GM23338 (cell line): ENCODE results near the gene CNPY4. TPM values are rescaled to one million over a fixed set of nuclear protein-coding genes. Genes with fewer than 3 reads are reported as not detected.
A peak's percentile ranks its signal among the peaks of the same experiment; 100 is the strongest.

Experiments
- ATAC-seq: fragments of 200-7000 bp; cut with Tn5 transposase; 3 replicates; pipeline ENCODE4 v1.9.1; 2020
- DNase-seq: peaks from one replicate; pipeline ENCODE4 v3.0.0-alpha.2; 2015; ENCODE audit warnings: low spot score
- H2AFZ ChIP-seq: fragments of 200-600 bp; sonication (generic); 2 replicates; pipeline ENCODE4 v1.8.0; 2016; ENCODE audit warnings: antibody characterized with exemption, mild to moderate bottlenecking, moderate library complexity
- H3F3A ChIP-seq: fragments of 200-600 bp; sonication (generic); replicated peaks from 2 replicates; pipeline ENCODE4 v1.8.0; 2017; ENCODE audit warnings: antibody characterized with exemption, mixed run types, low read depth
- H3K27ac ChIP-seq: fragments of 200-600 bp; sonication (generic); 2 replicates; pipeline ENCODE4 v1.6.1; 2016; ENCODE audit warnings: low read depth
- H3K27me3 ChIP-seq: fragments of 200-600 bp; sonication (generic); 2 replicates; pipeline ENCODE4 v1.8.0; 2016; ENCODE audit warnings: mild to moderate bottlenecking, mixed run types, moderate library complexity; ENCODE audit not compliant: insufficient read depth
- H3K36me3 ChIP-seq: fragments of 200-600 bp; sonication (generic); 2 replicates; pipeline ENCODE4 v1.8.0; 2016; ENCODE audit warnings: mild to moderate bottlenecking; ENCODE audit not compliant: insufficient read depth
- H3K4me1 ChIP-seq: fragments of 200-600 bp; sonication (generic); 2 replicates; pipeline ENCODE4 v1.8.0; 2016; ENCODE audit warnings: mild to moderate bottlenecking, moderate library complexity; ENCODE audit not compliant: insufficient read depth
- H3K4me2 ChIP-seq: fragments of 200-600 bp; sonication (generic); 2 replicates; pipeline ENCODE4 v1.7.1; 2017; ENCODE audit warnings: mixed run types
- H3K4me3 ChIP-seq: fragments of 200-600 bp; sonication (generic); 2 replicates; pipeline ENCODE4 v1.6.1; 2016; ENCODE audit warnings: mixed run types
- H3K79me2 ChIP-seq: fragments of 200-600 bp; sonication (generic); replicated peaks from 2 replicates; pipeline ENCODE4 v1.8.0; 2017; ENCODE audit warnings: mild to moderate bottlenecking; ENCODE audit not compliant: insufficient read depth
- H3K9me2 ChIP-seq: fragments of 200-600 bp; sonication (generic); 2 replicates; pipeline ENCODE4 v1.8.0; 2017; ENCODE audit not compliant: insufficient read depth
- H4K20me1 ChIP-seq: fragments of 200-600 bp; sonication (generic); replicated peaks from 2 replicates; pipeline ENCODE4 v1.8.0; 2017; ENCODE audit warnings: mild to moderate bottlenecking; ENCODE audit not compliant: insufficient read depth
- H3K27ac Mint-ChIP-seq: 2 replicates; pipeline ENCODE4 v1.8.0; 2020; ENCODE audit warnings: inconsistent platforms, mild to moderate bottlenecking, moderate library complexity, mixed read lengths
- H3K27me3 Mint-ChIP-seq: 3 replicates; pipeline ENCODE4 v1.8.0; 2022; ENCODE audit warnings: low read depth, mild to moderate bottlenecking, moderate library complexity, mixed read lengths, inconsistent platforms; ENCODE audit not compliant: insufficient read depth, poor library complexity
- H3K36me3 Mint-ChIP-seq: 3 replicates; pipeline ENCODE4 v1.8.0; 2021; ENCODE audit warnings: low read depth, mild to moderate bottlenecking, inconsistent platforms, moderate library complexity, mixed read lengths
- H3K4me1 Mint-ChIP-seq: 3 replicates; pipeline ENCODE4 v1.8.0; 2020; ENCODE audit warnings: mild to moderate bottlenecking, inconsistent platforms, mixed read lengths
- H3K4me3 Mint-ChIP-seq: 3 replicates; pipeline ENCODE4 v1.8.0; 2021; ENCODE audit warnings: moderate library complexity, mild to moderate bottlenecking, inconsistent platforms, mixed read lengths
- H3K9me3 Mint-ChIP-seq: 3 replicates; pipeline ENCODE4 v1.8.0; 2020; ENCODE audit warnings: moderate library complexity, mild to moderate bottlenecking, inconsistent platforms, mixed read lengths
- CREB1 ChIP-seq: fragments of 250-450 bp; sonication (Bioruptor Pico); IDR thresholded peaks from 2 replicates; pipeline ENCODE4 v1.5.0; 2020; ENCODE audit warnings: low read depth, mild to moderate bottlenecking, moderate library complexity
- CTCF ChIP-seq, 2 experiments: fragments of 200-600 bp in 1 of 2; sonication (generic) in 1 of 2; conservative IDR thresholded peaks; 2 replicates each; pipeline versions ENCODE4 v1.5.1 to v1.6.1; 2016 to 2017; ENCODE audit warnings: antibody characterized with exemption in 2 of 2, low read depth in 2 of 2, mild to moderate bottlenecking in 2 of 2, moderate library complexity in 1 of 2
- JUNB ChIP-seq: IDR thresholded peaks from one replicate; pipeline ENCODE4 v1.6.1; 2016; ENCODE audit warnings: antibody characterized with exemption; ENCODE audit not compliant: unreplicated experiment
- POLR2AphosphoS5 ChIP-seq: IDR thresholded peaks from 2 replicates; pipeline ENCODE4 v1.6.1; 2016; ENCODE audit warnings: antibody characterized with exemption, low read depth
- ZNF114 ChIP-seq: fragments of 250-450 bp; sonication (Bioruptor Pico); IDR thresholded peaks from 2 replicates; pipeline ENCODE4 v1.5.0; 2020; ENCODE audit warnings: mild to moderate bottlenecking, moderate library complexity
- ZNF331 ChIP-seq: fragments of 250-450 bp; sonication (Bioruptor Pico); IDR thresholded peaks from 2 replicates; pipeline ENCODE4 v1.5.0; 2020; ENCODE audit warnings: low read depth, mild to moderate bottlenecking, moderate library complexity
- polyA plus RNA-seq: library from polyadenylated mRNA; unstranded; fragments of >200 nt; fragmentation: Nextera tagmentation; extraction: Ambion mirVana; gene quantifications from 2 replicates; pipeline ENCODE4 v1.2.1, GENCODE V29; 2016
- total RNA-seq: library from RNA; depleted of rRNA; stranded (reverse); fragments of >200 nt; shearing (Covaris generic); gene quantifications from 2 replicates; pipeline ENCODE4 v1.2.3, GENCODE V29; 2014
- TF ChIP-seq, protein P1 (sequence below): fragments of 250-450 bp; sonication (Bioruptor Pico); IDR thresholded peaks from 2 replicates; pipeline ENCODE4 v1.5.0; 2020; ENCODE audit warnings: mild to moderate bottlenecking, moderate library complexity
- TF ChIP-seq, protein P2 (sequence below): IDR thresholded peaks from one replicate; pipeline ENCODE4 v1.6.1; 2018; ENCODE audit warnings: antibody characterized with exemption; ENCODE audit not compliant: unreplicated experiment

CNPY4 gene
- total and polyA plus RNA-seq, 2 experiments from 2014 or later: 10.7 to 12.0 TPM

- TF ChIP-seq, protein P1, sequence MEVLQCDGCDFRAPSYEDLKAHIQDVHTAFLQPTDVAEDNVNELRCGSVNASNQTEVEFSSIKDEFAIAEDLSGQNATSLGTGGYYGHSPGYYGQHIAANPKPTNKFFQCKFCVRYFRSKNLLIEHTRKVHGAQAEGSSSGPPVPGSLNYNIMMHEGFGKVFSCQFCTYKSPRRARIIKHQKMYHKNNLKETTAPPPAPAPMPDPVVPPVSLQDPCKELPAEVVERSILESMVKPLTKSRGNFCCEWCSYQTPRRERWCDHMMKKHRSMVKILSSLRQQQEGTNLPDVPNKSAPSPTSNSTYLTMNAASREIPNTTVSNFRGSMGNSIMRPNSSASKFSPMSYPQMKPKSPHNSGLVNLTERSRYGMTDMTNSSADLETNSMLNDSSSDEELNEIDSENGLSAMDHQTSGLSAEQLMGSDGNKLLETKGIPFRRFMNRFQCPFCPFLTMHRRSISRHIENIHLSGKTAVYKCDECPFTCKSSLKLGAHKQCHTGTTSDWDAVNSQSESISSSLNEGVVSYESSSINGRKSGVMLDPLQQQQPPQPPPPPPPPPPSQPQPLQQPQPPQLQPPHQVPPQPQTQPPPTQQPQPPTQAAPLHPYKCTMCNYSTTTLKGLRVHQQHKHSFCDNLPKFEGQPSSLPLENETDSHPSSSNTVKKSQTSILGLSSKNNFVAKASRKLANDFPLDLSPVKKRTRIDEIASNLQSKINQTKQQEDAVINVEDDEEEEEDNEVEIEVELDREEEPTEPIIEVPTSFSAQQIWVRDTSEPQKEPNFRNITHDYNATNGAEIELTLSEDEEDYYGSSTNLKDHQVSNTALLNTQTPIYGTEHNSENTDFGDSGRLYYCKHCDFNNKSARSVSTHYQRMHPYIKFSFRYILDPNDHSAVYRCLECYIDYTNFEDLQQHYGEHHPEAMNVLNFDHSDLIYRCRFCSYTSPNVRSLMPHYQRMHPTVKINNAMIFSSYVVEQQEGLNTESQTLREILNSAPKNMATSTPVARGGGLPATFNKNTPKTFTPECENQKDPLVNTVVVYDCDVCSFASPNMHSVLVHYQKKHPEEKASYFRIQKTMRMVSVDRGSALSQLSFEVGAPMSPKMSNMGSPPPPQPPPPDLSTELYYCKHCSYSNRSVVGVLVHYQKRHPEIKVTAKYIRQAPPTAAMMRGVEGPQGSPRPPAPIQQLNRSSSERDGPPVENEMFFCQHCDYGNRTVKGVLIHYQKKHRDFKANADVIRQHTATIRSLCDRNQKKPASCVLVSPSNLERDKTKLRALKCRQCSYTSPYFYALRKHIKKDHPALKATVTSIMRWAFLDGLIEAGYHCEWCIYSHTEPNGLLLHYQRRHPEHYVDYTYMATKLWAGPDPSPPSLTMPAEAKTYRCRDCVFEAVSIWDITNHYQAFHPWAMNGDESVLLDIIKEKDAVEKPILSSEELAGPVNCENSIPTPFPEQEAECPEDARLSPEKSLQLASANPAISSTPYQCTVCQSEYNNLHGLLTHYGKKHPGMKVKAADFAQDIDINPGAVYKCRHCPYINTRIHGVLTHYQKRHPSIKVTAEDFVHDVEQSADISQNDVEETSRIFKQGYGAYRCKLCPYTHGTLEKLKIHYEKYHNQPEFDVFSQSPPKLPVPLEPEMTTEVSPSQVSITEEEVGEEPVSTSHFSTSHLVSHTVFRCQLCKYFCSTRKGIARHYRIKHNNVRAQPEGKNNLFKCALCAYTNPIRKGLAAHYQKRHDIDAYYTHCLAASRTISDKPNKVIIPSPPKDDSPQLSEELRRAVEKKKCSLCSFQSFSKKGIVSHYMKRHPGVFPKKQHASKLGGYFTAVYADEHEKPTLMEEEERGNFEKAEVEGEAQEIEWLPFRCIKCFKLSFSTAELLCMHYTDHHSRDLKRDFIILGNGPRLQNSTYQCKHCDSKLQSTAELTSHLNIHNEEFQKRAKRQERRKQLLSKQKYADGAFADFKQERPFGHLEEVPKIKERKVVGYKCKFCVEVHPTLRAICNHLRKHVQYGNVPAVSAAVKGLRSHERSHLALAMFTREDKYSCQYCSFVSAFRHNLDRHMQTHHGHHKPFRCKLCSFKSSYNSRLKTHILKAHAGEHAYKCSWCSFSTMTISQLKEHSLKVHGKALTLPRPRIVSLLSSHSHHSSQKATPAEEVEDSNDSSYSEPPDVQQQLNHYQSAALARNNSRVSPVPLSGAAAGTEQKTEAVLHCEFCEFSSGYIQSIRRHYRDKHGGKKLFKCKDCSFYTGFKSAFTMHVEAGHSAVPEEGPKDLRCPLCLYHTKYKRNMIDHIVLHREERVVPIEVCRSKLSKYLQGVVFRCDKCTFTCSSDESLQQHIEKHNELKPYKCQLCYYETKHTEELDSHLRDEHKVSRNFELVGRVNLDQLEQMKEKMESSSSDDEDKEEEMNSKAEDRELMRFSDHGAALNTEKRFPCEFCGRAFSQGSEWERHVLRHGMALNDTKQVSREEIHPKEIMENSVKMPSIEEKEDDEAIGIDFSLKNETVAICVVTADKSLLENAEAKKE (CRISPR knock-in tag): no peak
- TF ChIP-seq POLR2AphosphoS5 (no peak), ZNF114 (CRISPR knock-in tag) (no peak), ZNF331 (CRISPR knock-in tag) (no peak)
These were observed 4.4 kb upstream of the CNPY4 start (continued) for GRCh38 chr7:100115026-100115425.

DNA sequence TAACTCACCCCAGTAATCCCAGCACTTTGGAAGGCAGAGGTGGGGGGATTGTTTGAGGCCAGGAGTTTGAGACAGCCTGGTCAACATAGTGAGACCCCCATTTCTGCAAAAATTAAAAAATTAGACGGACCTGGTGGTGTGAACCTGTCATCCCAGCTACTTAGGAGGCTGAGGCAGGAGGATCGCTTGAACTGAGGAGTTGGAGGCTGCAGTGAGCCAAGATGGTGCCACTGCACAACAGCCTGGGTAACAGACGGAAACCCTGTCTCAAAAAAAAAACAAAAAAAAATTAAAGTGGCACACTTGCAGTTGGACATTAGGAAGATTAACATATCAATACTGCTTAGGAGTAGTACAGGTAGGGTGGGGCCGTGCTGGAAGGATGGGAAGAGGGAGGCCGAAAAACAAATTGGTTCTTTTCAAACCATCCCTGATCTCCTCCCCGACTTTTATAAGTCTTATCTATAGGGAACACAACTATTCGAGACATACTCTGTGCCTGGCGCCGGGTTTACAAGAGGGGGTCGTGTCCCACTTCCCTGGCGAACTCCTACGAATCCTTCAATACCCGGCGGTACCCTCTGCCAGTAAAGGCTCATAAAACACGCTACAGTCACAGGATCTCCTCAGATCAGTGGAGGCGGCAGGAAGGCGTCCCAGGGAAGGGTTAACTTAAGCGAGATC is 904 bp upstream of the CNPY4 start:
- Histone ChIP-seq H4K20me1 (no peaks in the 10 kb centered on the region; the same call in 1 of the 2 replicates), H3K27ac (peak overlapping the region; percentile 83), H3K79me2 (peaks cover 7% of the 10 kb centered on the region), H3K36me3 (no peaks in the 10 kb centered on the region), H3K27me3 (no peaks in the 10 kb centered on the region), H3K4me2 (peak overlapping the region; percentile 83), H3K9me2 (no peaks in the 10 kb centered on the region), H3K4me3 (peak overlapping the region; percentile 88), H3K4me1 (peaks cover 8% of the 10 kb centered on the region), H3F3A (peaks cover 16% of the 10 kb centered on the region; the same call in 1 of the 2 replicates), H2AFZ (peak overlapping the region; percentile 91; the same call in 1 of the 2 replicates)
- Mint-ChIP-seq H3K27ac (peak overlapping the region; percentile 99), H3K9me3 (no peaks in the 10 kb centered on the region; the same call in 2 of the 3 replicates), H3K36me3 (peaks cover 26% of the 10 kb centered on the region), H3K4me1 (peaks cover 8% of the 10 kb centered on the region; the same call in 2 of the 3 replicates), H3K27me3 (peaks cover 14% of the 10 kb centered on the region), H3K4me3 (peak overlapping the region; percentile 94)
- ATAC-seq (no peak; the same call in 1 of the 3 replicates), DNase-seq (peak; percentile 73)
- TF ChIP-seq CTCF (conservative IDR thresholded peaks at IDR 0.05; ENCODE audit: low read depth in 2 of 2) (no peak), CREB1 (CRISPR knock-in tag) (no peak), JUNB (no peak)
- TF ChIP-seq, protein P2, sequence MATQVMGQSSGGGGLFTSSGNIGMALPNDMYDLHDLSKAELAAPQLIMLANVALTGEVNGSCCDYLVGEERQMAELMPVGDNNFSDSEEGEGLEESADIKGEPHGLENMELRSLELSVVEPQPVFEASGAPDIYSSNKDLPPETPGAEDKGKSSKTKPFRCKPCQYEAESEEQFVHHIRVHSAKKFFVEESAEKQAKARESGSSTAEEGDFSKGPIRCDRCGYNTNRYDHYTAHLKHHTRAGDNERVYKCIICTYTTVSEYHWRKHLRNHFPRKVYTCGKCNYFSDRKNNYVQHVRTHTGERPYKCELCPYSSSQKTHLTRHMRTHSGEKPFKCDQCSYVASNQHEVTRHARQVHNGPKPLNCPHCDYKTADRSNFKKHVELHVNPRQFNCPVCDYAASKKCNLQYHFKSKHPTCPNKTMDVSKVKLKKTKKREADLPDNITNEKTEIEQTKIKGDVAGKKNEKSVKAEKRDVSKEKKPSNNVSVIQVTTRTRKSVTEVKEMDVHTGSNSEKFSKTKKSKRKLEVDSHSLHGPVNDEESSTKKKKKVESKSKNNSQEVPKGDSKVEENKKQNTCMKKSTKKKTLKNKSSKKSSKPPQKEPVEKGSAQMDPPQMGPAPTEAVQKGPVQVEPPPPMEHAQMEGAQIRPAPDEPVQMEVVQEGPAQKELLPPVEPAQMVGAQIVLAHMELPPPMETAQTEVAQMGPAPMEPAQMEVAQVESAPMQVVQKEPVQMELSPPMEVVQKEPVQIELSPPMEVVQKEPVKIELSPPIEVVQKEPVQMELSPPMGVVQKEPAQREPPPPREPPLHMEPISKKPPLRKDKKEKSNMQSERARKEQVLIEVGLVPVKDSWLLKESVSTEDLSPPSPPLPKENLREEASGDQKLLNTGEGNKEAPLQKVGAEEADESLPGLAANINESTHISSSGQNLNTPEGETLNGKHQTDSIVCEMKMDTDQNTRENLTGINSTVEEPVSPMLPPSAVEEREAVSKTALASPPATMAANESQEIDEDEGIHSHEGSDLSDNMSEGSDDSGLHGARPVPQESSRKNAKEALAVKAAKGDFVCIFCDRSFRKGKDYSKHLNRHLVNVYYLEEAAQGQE: no peak
